ENCODE measurements around the gene NSUN7.

NSUN7 gene

DNA sequence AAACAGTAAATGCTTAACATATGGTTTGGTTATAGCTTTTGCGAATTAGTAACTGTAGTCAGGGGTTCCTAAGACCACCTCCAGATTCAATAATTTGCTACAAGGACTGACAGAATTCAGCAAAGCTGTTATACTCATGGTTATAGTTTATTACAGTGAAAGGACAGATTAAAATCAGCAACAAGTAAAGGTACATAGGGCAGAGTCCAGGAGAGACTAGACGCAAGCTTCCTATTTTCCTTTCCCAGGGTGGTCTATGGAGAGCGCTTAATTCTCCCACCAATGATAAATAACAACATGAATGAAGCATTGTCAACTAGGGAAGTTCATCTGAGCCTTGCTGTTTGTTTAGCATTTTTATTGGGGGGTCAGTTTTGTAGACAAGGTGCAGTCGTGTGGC is 5.9 kb downstream of the NSUN7 start:
- H3K9me2 ChIP-seq (ENCODE audit: low read depth, low read length) = no peaks in the 10 kb centered on the region
- no peak overlapping the region for H3K4me2 ChIP-seq (ENCODE audit: low read length)
- no peaks in the 10 kb centered on the region for H3K4me1 ChIP-seq (ENCODE audit: insufficient read depth, low read length, severe bottlenecking)
- no peak overlapping the region for H3K27ac ChIP-seq (ENCODE audit: low read depth, low read length, poor library complexity, severe bottlenecking)
- H3K79me2 ChIP-seq (ENCODE audit: insufficient read depth, low read length) = no peaks in the 10 kb centered on the region
- TF ChIP-seq EZH2 (IDR thresholded peaks at IDR 0.05; ENCODE audit: borderline replicate concordance, low read length) = no peak
- TF ChIP-seq, protein P1, sequence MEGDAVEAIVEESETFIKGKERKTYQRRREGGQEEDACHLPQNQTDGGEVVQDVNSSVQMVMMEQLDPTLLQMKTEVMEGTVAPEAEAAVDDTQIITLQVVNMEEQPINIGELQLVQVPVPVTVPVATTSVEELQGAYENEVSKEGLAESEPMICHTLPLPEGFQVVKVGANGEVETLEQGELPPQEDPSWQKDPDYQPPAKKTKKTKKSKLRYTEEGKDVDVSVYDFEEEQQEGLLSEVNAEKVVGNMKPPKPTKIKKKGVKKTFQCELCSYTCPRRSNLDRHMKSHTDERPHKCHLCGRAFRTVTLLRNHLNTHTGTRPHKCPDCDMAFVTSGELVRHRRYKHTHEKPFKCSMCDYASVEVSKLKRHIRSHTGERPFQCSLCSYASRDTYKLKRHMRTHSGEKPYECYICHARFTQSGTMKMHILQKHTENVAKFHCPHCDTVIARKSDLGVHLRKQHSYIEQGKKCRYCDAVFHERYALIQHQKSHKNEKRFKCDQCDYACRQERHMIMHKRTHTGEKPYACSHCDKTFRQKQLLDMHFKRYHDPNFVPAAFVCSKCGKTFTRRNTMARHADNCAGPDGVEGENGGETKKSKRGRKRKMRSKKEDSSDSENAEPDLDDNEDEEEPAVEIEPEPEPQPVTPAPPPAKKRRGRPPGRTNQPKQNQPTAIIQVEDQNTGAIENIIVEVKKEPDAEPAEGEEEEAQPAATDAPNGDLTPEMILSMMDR (IDR thresholded peaks at IDR 0.05; ENCODE audit: low read length) = no peak
- H4K20me1 ChIP-seq (ENCODE audit: insufficient read depth, low read length) = no peaks in the 10 kb centered on the region
- H3F3A ChIP-seq (ENCODE audit: insufficient read depth, low read length) = no peaks in the 10 kb centered on the region
- H3K9me3 ChIP-seq (ENCODE audit: low read length) = no peaks in the 10 kb centered on the region
- H3K9ac ChIP-seq (ENCODE audit: low read length) = no peak overlapping the region
- no peak overlapping the region for H3K4me3 ChIP-seq (ENCODE audit: low read depth, low read length, poor library complexity, severe bottlenecking)
- H2AFZ ChIP-seq (ENCODE audit: low read length) = no peak overlapping the region
- H3K36me3 ChIP-seq (ENCODE audit: insufficient read depth, low read length) = no peaks in the 10 kb centered on the region
- no peaks in the 10 kb centered on the region for H3K27me3 ChIP-seq (ENCODE audit: insufficient read depth, low read length)

DNA sequence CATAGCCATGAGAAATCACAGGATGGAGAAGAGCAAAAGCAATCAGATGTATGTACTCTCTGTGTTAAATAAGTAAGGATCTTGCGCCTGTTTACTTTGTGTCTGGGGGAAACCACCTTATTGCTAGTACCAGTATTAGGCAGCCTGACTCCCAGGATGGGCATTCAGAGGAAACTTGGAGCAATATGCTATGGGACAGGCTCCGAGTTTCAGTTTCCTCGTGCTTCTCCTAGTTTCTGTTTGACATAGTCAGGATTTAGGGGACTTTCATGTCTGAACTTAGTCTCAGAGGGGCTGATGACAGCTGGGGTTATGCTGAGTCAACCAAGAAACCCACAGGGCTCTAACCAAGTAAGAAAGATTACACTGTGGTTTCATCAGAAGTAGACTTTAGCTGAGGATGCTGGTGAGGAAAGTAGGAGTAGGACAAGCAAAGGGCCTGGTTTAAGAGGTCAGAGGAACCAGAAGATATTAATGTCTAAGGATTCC is 13.5 kb downstream of the NSUN7 start:
- Histone ChIP-seq H3K9ac (ENCODE audit: low read length) (no peak overlapping the region), H3K4me3 (ENCODE audit: low read depth, low read length, poor library complexity, severe bottlenecking) (no peak overlapping the region), H3K9me2 (ENCODE audit: low read depth, low read length) (no peaks in the 10 kb centered on the region), H3F3A (ENCODE audit: insufficient read depth, low read length) (no peaks in the 10 kb centered on the region), H2AFZ (ENCODE audit: low read length) (no peak overlapping the region), H3K4me1 (ENCODE audit: insufficient read depth, low read length, severe bottlenecking) (no peaks in the 10 kb centered on the region), H3K36me3 (ENCODE audit: insufficient read depth, low read length) (no peaks in the 10 kb centered on the region), H3K9me3 (ENCODE audit: low read length) (no peaks in the 10 kb centered on the region), H3K27ac (ENCODE audit: low read depth, low read length, poor library complexity, severe bottlenecking) (no peak overlapping the region), H3K4me2 (ENCODE audit: low read length) (no peak overlapping the region), H3K27me3 (ENCODE audit: insufficient read depth, low read length) (no peaks in the 10 kb centered on the region), H4K20me1 (ENCODE audit: insufficient read depth, low read length) (no peaks in the 10 kb centered on the region), H3K79me2 (ENCODE audit: insufficient read depth, low read length) (no peaks in the 10 kb centered on the region)
- no peak for TF ChIP-seq EZH2 (IDR thresholded peaks at IDR 0.05; ENCODE audit: borderline replicate concordance, low read length)
- TF ChIP-seq, protein P1 (IDR thresholded peaks at IDR 0.05; ENCODE audit: low read length) = no peak

DNA sequence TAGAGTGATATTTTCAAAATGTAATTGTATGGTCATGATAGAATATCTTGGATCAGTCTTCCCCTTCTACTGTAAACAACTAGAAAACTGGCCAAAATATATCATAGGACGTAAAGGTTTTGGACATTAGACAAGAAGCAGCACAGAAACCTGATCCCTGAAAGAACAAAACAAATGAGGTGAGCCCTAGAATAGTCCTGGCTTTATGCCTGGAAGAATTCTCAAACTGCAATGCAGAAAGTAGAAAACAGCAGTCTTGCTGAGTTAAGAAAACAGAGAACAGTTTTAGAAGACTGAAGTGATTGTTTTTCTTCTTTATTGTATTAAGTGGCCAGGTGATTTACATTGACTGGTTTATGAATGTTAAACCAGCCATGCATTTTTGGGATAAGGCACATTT is 19.5 kb downstream of the NSUN7 start:
- Histone ChIP-seq H3K9me2 (ENCODE audit: low read depth, low read length) (no peaks in the 10 kb centered on the region), H3K27me3 (ENCODE audit: insufficient read depth, low read length) (no peaks in the 10 kb centered on the region), H3K4me3 (ENCODE audit: low read depth, low read length, poor library complexity, severe bottlenecking) (no peak overlapping the region), H4K20me1 (ENCODE audit: insufficient read depth, low read length) (no peaks in the 10 kb centered on the region), H3F3A (ENCODE audit: insufficient read depth, low read length) (no peaks in the 10 kb centered on the region), H3K9ac (ENCODE audit: low read length) (no peak overlapping the region), H3K4me2 (ENCODE audit: low read length) (no peak overlapping the region), H3K79me2 (ENCODE audit: insufficient read depth, low read length) (no peaks in the 10 kb centered on the region), H3K27ac (ENCODE audit: low read depth, low read length, poor library complexity, severe bottlenecking) (no peak overlapping the region), H3K9me3 (ENCODE audit: low read length) (no peaks in the 10 kb centered on the region), H3K4me1 (ENCODE audit: insufficient read depth, low read length, severe bottlenecking) (no peaks in the 10 kb centered on the region), H3K36me3 (ENCODE audit: insufficient read depth, low read length) (no peaks in the 10 kb centered on the region), H2AFZ (ENCODE audit: low read length) (no peak overlapping the region)
- TF ChIP-seq, protein P1 (IDR thresholded peaks at IDR 0.05; ENCODE audit: low read length) = no peak
- no peak for TF ChIP-seq EZH2 (IDR thresholded peaks at IDR 0.05; ENCODE audit: borderline replicate concordance, low read length)
